GM19372 (cell line): ENCODE data around the gene FOXC2.

ENCODE experiments used
- ATAC-seq: cut with Tn5 transposase; IDR thresholded peaks from one replicate; pipeline ENCODE4 v1.9.1; 2021; ENCODE audit warnings: mild to moderate bottlenecking, low read depth, moderate library complexity; ENCODE audit not compliant: unreplicated experiment

FOXC2 gene

GRCh38 chr16:86571530-86571915, 4.9 kb downstream of the FOXC2 start:
- ATAC-seq = no peak

GRCh38 chr16:86572041-86572521, 5.5 kb downstream of the FOXC2 start:
- no peak for ATAC-seq

GRCh38 chr16:86572606-86573005, 6.0 kb downstream of the FOXC2 start:
- ATAC-seq = no peak

- no peak for ATAC-seq
Measured at GRCh38 chr16:86573215-86573614, 6.6 kb downstream of the FOXC2 start.

GRCh38 chr16:86573646-86574508, 7.2 kb downstream of the FOXC2 start:
- ATAC-seq = no peak

- no peak for ATAC-seq
Measured at GRCh38 chr16:86574646-86575045, 8.0 kb downstream of the FOXC2 start.

- ATAC-seq = no peak
Measured at GRCh38 chr16:86575095-86575685, 8.6 kb downstream of the FOXC2 start.

- ATAC-seq = no peak
Measured at GRCh38 chr16:86575754-86576557, 9.3 kb downstream of the FOXC2 start.

- no peak for ATAC-seq
Measured at GRCh38 chr16:86576591-86577313, 10.1 kb downstream of the FOXC2 start.

- no peak for ATAC-seq
Measured at GRCh38 chr16:86577314-86577971, 10.8 kb downstream of the FOXC2 start.

GRCh38 chr16:86578061-86578599, 11.5 kb downstream of the FOXC2 start, which contains the start of gene FOXL1:
FOXL1 (plus strand) TSS chr16:86578549; CDS start chr16:86578724, 175 bp downstream.
- ATAC-seq = no peak

GRCh38 chr16:86578611-86579267, 12.1 kb downstream of the FOXC2 start:
- no peak for ATAC-seq

- ATAC-seq = no peak
Measured at GRCh38 chr16:86579268-86580062, 12.8 kb downstream of the FOXC2 start.

- no peak for ATAC-seq
Measured at GRCh38 chr16:86580063-86580790, 13.6 kb downstream of the FOXC2 start.

- ATAC-seq = no peak
Measured at GRCh38 chr16:86580791-86581170, 14.2 kb downstream of the FOXC2 start.

GRCh38 chr16:86581458-86581857, 14.8 kb downstream of the FOXC2 start:
- ATAC-seq = no peak

GRCh38 chr16:86584071-86584685, 17.5 kb downstream of the FOXC2 start:
- ATAC-seq = no peak
